Endothelial cell of umbilical vein (primary cell): ENCODE measurements around the gene FAM221B. TPM values are rescaled to one million over a fixed set of nuclear protein-coding genes. Genes with fewer than 3 reads are reported as not detected.
A peak's percentile ranks its signal among the peaks of the same experiment; 100 is the strongest.

Source experiments
- BruUV-seq: library from RNA; stranded (reverse); fragments of 400-500 nt; replicated peaks from 2 replicates; lab custom pipeline; 2021; lab: Mats Ljungman, UMichigan
- CTCF ChIA-PET: fragments of 300-600, 350-600 bp; sonication (Branson Sonifier 250); formaldehyde crosslinking; loops from one replicate; lab custom pipeline; 2021; ENCODE audit warnings: antibody characterized with exemption, inconsistent platforms; lab: Charles Lee
- POLR2A ChIA-PET: fragments of 300-600, 350-600 bp; sonication (Branson Sonifier 250); formaldehyde crosslinking; loops from one replicate; lab custom pipeline; 2021; ENCODE audit warnings: antibody characterized with exemption, inconsistent platforms; lab: Charles Lee
- DNase-seq: peaks from one replicate; pipeline ENCODE4 v3.0.0-alpha.2; 2011; ENCODE audit warnings: low read depth, low spot score
- FAIRE-seq: peaks from 2 replicates; lab custom pipeline; 2011; peaks lifted over from hg19 to GRCh38; lab: Jason Lieb, UNC
- H2AFZ ChIP-seq: 2 replicates; pipeline ENCODE4 v1.6.0; 2012; ENCODE audit warnings: low read depth, low read length, control low read depth, inconsistent platforms
- H3K27ac ChIP-seq: 2 replicates; pipeline ENCODE4 v1.5.1; 2011; ENCODE audit warnings: low read depth, mild to moderate bottlenecking, control low read depth, low read length, moderate library complexity; ENCODE audit not compliant: insufficient read depth
- H3K27me3 ChIP-seq, 2 experiments: 2 replicates each; pipeline versions ENCODE4 v1.6.0 to v1.6.1; 2011; ENCODE audit warnings: low read length in 2 of 2, mixed read lengths in 1 of 2; ENCODE audit not compliant: control insufficient read depth in 2 of 2, insufficient read depth in 2 of 2
- H3K36me3 ChIP-seq, 2 experiments: 2 replicates in 1 of 2; 3 replicates in 1 of 2; pipeline ENCODE4 v1.5.1; 2011; ENCODE audit warnings: low read length in 2 of 2, mild to moderate bottlenecking in 1 of 2, moderate library complexity in 1 of 2; ENCODE audit not compliant: control insufficient read depth in 2 of 2, insufficient read depth in 2 of 2; ENCODE audit errors: extremely low read depth in 1 of 2
- H3K4me1 ChIP-seq: 3 replicates; pipeline ENCODE4 v1.5.1; 2011; ENCODE audit warnings: mild to moderate bottlenecking, low read length; ENCODE audit not compliant: control insufficient read depth, insufficient read depth; ENCODE audit errors: extremely low read depth
- H3K4me2 ChIP-seq: 2 replicates; pipeline ENCODE4 v1.6.1; 2011; ENCODE audit warnings: low read length, control low read depth, mixed read lengths; ENCODE audit not compliant: insufficient read depth
- H3K4me3 ChIP-seq, 3 experiments: fragments of 200-600 bp in 1 of 3; sonication (generic), shearing (Covaris generic) in 1 of 3; replicated peaks in 1 of 3; 2 replicates each; pipeline ENCODE4 v1.5.1; 2011 to 2016; ENCODE audit warnings: control low read depth in 3 of 3, low read length in 3 of 3, mild to moderate bottlenecking in 2 of 3, inconsistent platforms in 1 of 3, low read depth in 1 of 3, moderate library complexity in 1 of 3; ENCODE audit not compliant: insufficient read depth in 1 of 3
- H3K79me2 ChIP-seq: 2 replicates; pipeline ENCODE4 v1.6.0; 2012; ENCODE audit warnings: low read length, inconsistent platforms; ENCODE audit not compliant: control insufficient read depth, insufficient read depth
- H3K9ac ChIP-seq: replicated peaks from 2 replicates; pipeline ENCODE3; 2011; ENCODE audit warnings: low read length, control low read depth; ENCODE audit not compliant: insufficient read depth; ENCODE audit errors: extremely low read depth
- H3K9me1 ChIP-seq: replicated peaks from 3 replicates; pipeline ENCODE4 v1.6.0; 2011; ENCODE audit warnings: mild to moderate bottlenecking, low read length; ENCODE audit not compliant: control insufficient read depth, insufficient read depth; ENCODE audit errors: extremely low read depth
- H3K9me3 ChIP-seq: replicated peaks from 2 replicates; pipeline ENCODE4 v1.5.1; 2012; ENCODE audit warnings: low read length, inconsistent platforms; ENCODE audit not compliant: control insufficient read depth, insufficient read depth
- H4K20me1 ChIP-seq: replicated peaks from 2 replicates; pipeline ENCODE3; 2011; ENCODE audit warnings: mild to moderate bottlenecking, low read length; ENCODE audit not compliant: control insufficient read depth, insufficient read depth; ENCODE audit errors: extremely low read depth
- CTCF ChIP-seq, 2 donors: IDR thresholded peaks; 1 replicate in 1 of 2; 2 replicates in 1 of 2; pipeline ENCODE4 v1.5.1; 2011; ENCODE audit warnings: low read length in 2 of 2, mild to moderate bottlenecking in 2 of 2, moderate library complexity in 2 of 2, control low read depth in 1 of 2, inconsistent platforms in 1 of 2, low read depth in 1 of 2; ENCODE audit not compliant: insufficient read depth in 1 of 2; ENCODE audit errors: extremely low read depth in 1 of 2
- GATA2 ChIP-seq: IDR thresholded peaks from 2 replicates; pipeline ENCODE4 v1.7.0; 2011; ENCODE audit warnings: low read depth, mild to moderate bottlenecking, moderate library complexity, mixed read lengths, low read length; ENCODE audit not compliant: insufficient read length, insufficient read depth
- JUN ChIP-seq: IDR thresholded peaks from 2 replicates; pipeline ENCODE4 v1.6.1; 2011; ENCODE audit warnings: borderline replicate concordance, low read depth; ENCODE audit not compliant: insufficient read length, insufficient read depth
- MYC ChIP-seq: IDR thresholded peaks from one replicate; pipeline ENCODE4 v1.6.1; 2011; ENCODE audit warnings: mild to moderate bottlenecking, low read depth, low read length
- dilution Hi-C: fragments of 300-500 bp; cut with MboI; formaldehyde crosslinking; loops from one replicate; pipeline ENCODE4 v1.15.0; 2019; ENCODE audit warnings: low sequenced_read_pairs; ENCODE audit not compliant: extremely low pct_ligation_motif_present
- intact Hi-C: fragments of 100-400 bp; cut with micrococcal nuclease; formaldehyde crosslinking; loops from one replicate; pipeline ENCODE4 v1.10.0; 2022
- polyA plus RNA-seq, 4 experiments: library from polyadenylated mRNA; depleted of rRNA in 3 of 4; stranded (reverse) in 3 of 4; unstranded in 1 of 4; fragments of >200 nt; gene quantifications; 2 replicates each; pipeline versions ENCODE4 v1.2.1 to v1.2.3, GENCODE V29; 2011 to 2012; ENCODE audit warnings: missing spikeins in 1 of 4
- total RNA-seq: library from RNA; stranded (reverse); gene quantifications from 2 replicates; pipeline ENCODE4 v1.2.3, GENCODE V29; 2021

Gene FAM221B
- total and polyA plus RNA-seq, 2 donors (not counting 3 experiments of a cell fraction or from before 2014, with no cell fraction given), result not detected

GRCh38 chr9:35771943-35772342 is 56.6 kb downstream of the FAM221B start:
- H4K20me1 ChIP-seq, result no peaks in the 10 kb centered on the region
- no peak overlapping the region for H3K27ac ChIP-seq
- FAIRE-seq, result no peak
- dilution Hi-C loops, result no loop called here
- no peak overlapping the region for H2AFZ ChIP-seq
- no peaks in the 10 kb centered on the region for H3K79me2 ChIP-seq
- H3K9me3 ChIP-seq, result no peaks in the 10 kb centered on the region
- intact Hi-C loops, result loop anchor here (1.0 to 2.0 kb wide), 2 partner anchors 12 to 15 kb away; no protein-coding TSS in a partner anchor
- ChIA-PET POLR2A (interaction anchor here (2.0 kb wide), 1 partner anchor 11 kb away, joined by 4 read pairs; no protein-coding TSS in a partner anchor), CTCF (interaction anchor here (1.0 to 4.2 kb wide), 12 partner anchors 10 to 110 kb away, joined by 3 to 21 read pairs (median 6); partner anchors contain the start of genes GBA2, MSMP and RGP1)
- no peak overlapping the region for H3K4me3 ChIP-seq
- no peak for DNase-seq
- H3K36me3 ChIP-seq, result no peaks in the 10 kb centered on the region
- H3K4me2 ChIP-seq, result peak overlapping the region; percentile 78
- BruUV-seq, result no TSS peak
- H3K9me1 ChIP-seq, result no peaks in the 10 kb centered on the region
- H3K9ac ChIP-seq, result no peak overlapping the region
- H3K27me3 ChIP-seq, result no peaks in the 10 kb centered on the region
- TF ChIP-seq CTCF (IDR thresholded peaks at IDR 0.05; ENCODE audit: extremely low read depth in 1 of 2, insufficient read depth in 1 of 2, low read depth in 1 of 2, low read length in 2 of 2) (no peak), JUN (no peak)
- peaks cover 36% of the 10 kb centered on the region for H3K4me1 ChIP-seq

GRCh38 chr9:35771534-35771933 is 57.0 kb downstream of the FAM221B start:
- no peak overlapping the region for H3K4me3 ChIP-seq
- FAIRE-seq (peak; percentile 52), DNase-seq (peak; percentile 94)
- peak overlapping the region; percentile 78 for H3K4me2 ChIP-seq
- H3K9me3 ChIP-seq, result no peaks in the 10 kb centered on the region
- intact Hi-C loops, result loop anchor here (1.0 to 2.0 kb wide), 2 partner anchors 11 to 15 kb away; no protein-coding TSS in a partner anchor
- H3K27ac ChIP-seq, result peak overlapping the region; percentile 43
- H3K36me3 ChIP-seq, result no peaks in the 10 kb centered on the region
- no peak overlapping the region for H3K9ac ChIP-seq
- H3K9me1 ChIP-seq, result no peaks in the 10 kb centered on the region
- ChIA-PET POLR2A (interaction anchor here (0.7 to 2.0 kb wide), 2 partner anchors 11 to 41 kb away, joined by 3 to 4 read pairs; no protein-coding TSS in a partner anchor), CTCF (interaction anchor here (1.1 to 4.2 kb wide), 9 partner anchors 9 to 111 kb away, joined by 3 to 21 read pairs (median 7); partner anchors contain the start of genes GBA2, MSMP and RGP1)
- BruUV-seq, result no TSS peak
- no peaks in the 10 kb centered on the region for H3K27me3 ChIP-seq
- H2AFZ ChIP-seq, result no peak overlapping the region
- H3K79me2 ChIP-seq, result no peaks in the 10 kb centered on the region
- H4K20me1 ChIP-seq, result no peaks in the 10 kb centered on the region
- TF ChIP-seq GATA2, result peak; percentile 53
- no peak for TF ChIP-seq CTCF (IDR thresholded peaks at IDR 0.05; ENCODE audit: extremely low read depth in 1 of 2, insufficient read depth in 1 of 2, low read depth in 1 of 2, low read length in 2 of 2)
- TF ChIP-seq MYC, result no peak
- H3K4me1 ChIP-seq, result peaks cover 36% of the 10 kb centered on the region
- dilution Hi-C loops, result no loop called here
